ENCODE measurements around the gene LY86. TPM values are rescaled to one million over a fixed set of nuclear protein-coding genes. Genes with fewer than 3 reads are reported as not detected.

Gene LY86
- total RNA-seq, 2 donors from 2014 or later = 0.91 to 1.3 TPM

DNA sequence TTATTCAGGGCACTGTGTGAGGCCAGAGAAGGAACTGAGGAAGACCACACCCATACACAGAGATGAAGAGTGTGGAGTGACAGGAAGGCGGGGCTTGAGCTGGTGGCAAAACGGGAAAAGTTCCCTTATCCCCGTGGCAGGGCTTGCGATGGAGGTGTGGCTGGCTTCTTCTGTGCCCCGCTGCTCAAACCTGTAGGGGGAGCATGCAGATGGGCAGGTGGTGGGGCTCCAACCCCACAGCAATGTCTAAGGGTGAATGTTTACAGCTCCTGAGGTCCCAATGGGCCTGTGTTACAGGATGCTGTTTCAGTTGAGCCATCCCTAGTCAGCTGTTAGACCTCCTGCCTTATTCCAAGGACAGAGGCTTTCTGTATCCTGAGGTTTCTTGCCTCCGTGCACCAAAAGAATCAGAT, 105.9 kb downstream of the LY86 start:
- Histone ChIP-seq H3K4me1 (peaks cover 26% of the 10 kb centered on the region), H3K9ac (ENCODE audit: low read depth in 2 of 2, low read length in 2 of 2) (peak overlapping the region; percentile 42 to 79), H3K27ac (peak overlapping the region; percentile 92), H3K36me3 (no peaks in the 10 kb centered on the region), H3K27me3 (no peaks in the 10 kb centered on the region), H3K4me3 (no peak overlapping the region), H3K9me3 (no peaks in the 10 kb centered on the region)
- DNase-seq = peak; percentile 79
- intact Hi-C loops (cut with DNase I) = no loop called here
- TF ChIP-seq, protein P1, sequence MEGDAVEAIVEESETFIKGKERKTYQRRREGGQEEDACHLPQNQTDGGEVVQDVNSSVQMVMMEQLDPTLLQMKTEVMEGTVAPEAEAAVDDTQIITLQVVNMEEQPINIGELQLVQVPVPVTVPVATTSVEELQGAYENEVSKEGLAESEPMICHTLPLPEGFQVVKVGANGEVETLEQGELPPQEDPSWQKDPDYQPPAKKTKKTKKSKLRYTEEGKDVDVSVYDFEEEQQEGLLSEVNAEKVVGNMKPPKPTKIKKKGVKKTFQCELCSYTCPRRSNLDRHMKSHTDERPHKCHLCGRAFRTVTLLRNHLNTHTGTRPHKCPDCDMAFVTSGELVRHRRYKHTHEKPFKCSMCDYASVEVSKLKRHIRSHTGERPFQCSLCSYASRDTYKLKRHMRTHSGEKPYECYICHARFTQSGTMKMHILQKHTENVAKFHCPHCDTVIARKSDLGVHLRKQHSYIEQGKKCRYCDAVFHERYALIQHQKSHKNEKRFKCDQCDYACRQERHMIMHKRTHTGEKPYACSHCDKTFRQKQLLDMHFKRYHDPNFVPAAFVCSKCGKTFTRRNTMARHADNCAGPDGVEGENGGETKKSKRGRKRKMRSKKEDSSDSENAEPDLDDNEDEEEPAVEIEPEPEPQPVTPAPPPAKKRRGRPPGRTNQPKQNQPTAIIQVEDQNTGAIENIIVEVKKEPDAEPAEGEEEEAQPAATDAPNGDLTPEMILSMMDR (IDR thresholded peaks at IDR 0.05) = no peak

DNA sequence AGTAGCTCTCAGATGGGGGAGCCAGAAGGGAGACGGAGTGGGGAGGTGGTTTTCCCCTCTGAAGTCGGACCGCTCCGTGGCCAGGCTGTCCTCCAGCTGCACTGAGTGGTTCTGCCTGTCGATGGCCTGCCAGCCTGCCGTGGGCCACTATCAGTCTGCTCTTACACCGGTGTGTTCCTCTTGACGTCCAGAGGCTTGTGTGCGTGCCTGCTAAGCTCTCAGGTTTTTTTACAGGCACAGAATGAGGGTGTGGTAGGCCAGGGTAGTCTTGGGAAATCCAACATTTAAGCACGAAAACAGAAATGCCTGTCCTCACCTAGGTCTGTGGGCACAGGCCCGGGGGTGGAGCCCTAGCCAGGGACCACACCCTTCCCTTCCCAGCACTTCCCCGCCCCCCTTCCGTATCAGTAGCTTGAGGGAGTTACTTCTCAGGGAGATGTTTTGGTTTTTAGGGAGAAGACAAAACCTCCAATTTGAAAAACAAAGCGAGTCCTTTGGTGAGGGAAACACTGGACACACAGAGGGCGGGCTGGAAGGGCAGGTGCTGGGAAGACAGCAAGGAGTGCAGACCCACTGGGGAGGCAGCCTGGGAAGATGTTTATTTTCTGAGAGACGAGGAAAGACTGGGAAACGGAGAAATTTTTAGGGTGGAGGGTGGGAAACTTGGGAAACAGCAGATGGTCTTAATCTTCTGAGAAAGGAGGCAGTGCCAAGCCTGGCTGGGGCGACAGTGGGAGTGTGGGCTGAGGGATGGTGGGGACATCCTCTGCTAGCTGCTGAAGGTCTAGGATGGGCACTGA, 106.5 kb downstream of the LY86 start:
- intact Hi-C loops (cut with DNase I) = no loop called here
- Histone ChIP-seq H3K27me3 (no peaks in the 10 kb centered on the region), H3K4me1 (peaks cover 31% of the 10 kb centered on the region), H3K27ac (peak overlapping the region; percentile 92), H3K4me3 (no peak overlapping the region), H3K9me3 (no peaks in the 10 kb centered on the region), H3K9ac (ENCODE audit: low read depth in 2 of 2, low read length in 2 of 2) (peak overlapping the region; percentile 42 to 79), H3K36me3 (no peaks in the 10 kb centered on the region)
- TF ChIP-seq, protein P1 (IDR thresholded peaks at IDR 0.05) = no peak
- DNase-seq = peak; percentile 91

DNA sequence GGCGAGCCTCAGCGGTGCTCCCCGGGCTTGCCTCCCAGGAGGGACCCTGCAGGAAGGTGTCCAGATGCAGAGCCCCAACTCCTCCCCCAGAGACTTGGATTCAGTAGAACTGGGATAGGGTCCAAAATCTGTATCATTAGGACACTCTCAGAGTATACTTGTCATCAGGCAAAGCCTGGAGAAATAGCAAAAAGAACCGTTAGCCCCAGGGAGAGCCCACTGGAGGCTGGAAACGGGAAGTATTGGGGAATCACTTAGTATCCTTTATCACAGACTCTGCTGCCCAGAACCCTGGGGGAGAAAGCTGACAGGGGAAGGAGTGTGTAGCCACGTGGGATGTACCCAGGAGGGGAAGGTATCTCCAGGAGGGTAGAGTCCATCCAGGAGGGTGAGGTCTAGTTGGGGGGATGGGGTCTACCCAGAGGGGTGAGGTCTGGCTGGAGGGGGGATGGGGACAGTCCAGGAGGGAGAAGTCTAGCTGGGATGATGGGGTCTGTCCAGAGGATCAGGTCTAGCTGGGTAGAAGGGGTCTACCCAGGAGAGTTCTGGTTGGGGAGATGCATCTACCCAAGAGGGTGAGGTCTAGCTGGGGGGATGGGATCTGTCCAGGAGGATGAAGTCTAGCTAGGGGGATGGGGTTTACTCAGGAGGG, 107.2 kb downstream of the LY86 start:
- H3K9ac ChIP-seq (ENCODE audit: low read depth in 2 of 2, low read length in 2 of 2) = peak overlapping the region; percentile 24 to 79
- DNase-seq = no peak

DNA sequence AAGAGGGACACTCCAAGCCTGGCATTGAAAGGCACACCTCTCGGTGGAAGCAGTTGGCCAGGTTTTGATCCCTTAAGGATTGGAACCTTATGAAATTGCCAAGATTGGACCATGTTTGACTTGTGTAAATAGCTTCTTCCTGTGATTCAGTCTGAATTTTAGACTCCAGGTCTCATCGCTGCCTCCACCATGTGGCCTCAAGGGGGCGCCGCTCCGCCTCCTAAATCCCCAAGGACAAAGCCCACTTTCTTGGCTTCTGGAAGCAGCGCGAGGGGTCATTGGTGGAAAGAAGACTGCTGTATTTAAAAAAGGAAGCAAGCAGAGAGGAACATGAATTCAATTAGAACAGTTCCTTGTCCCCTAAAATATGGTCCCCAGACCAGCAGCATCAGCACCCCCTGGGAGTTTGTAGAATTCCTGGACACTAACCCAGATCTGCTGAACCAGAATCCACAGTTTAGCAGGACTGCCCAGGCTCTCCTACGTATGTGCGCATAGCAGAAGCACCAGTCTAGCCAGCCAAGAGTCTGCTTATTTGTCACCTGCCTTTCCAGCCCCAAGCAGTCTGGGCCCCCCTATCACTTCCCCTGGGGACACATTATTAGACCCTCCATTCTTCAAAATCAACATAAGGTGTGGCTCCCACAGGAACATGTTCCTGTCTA, 108.5 kb downstream of the LY86 start:
- peaks cover 36% of the 10 kb centered on the region for H3K4me1 ChIP-seq
- peak; percentile 87 for DNase-seq
- peak overlapping the region; percentile 79 for H3K27ac ChIP-seq

More for the DNA sequence above, 107.2 kb downstream of the LY86 start:
- intact Hi-C loops (cut with DNase I) = no loop called here
- H3K4me3 ChIP-seq = no peak overlapping the region
- peak overlapping the region; percentile 92 for H3K27ac ChIP-seq
- no peaks in the 10 kb centered on the region for H3K9me3 ChIP-seq
- H3K4me1 ChIP-seq = peaks cover 33% of the 10 kb centered on the region
- TF ChIP-seq, protein P1 (IDR thresholded peaks at IDR 0.05) = no peak
- H3K36me3 ChIP-seq = no peaks in the 10 kb centered on the region
- H3K27me3 ChIP-seq = no peaks in the 10 kb centered on the region

DNA sequence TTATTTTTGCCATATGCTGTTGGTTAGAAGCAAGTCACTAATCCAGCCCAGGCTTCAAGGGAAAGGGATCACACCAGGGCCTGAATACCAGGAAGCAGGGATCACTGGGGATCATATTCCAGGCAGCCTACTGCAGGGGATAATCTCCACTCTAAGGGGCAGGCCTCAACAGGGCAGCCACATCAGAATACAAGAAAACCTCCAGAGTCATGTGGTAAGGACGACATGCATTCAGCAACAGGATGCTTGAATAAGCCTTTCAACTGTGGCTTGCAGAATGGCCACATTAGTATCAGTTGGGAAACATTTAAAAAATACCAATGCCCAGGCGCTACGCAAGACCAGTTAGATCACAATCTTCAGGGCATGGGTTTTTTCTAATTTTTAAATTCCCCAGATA, 109.1 kb downstream of the LY86 start:
- H3K9ac ChIP-seq (ENCODE audit: low read depth in 2 of 2, low read length in 2 of 2) = peak overlapping the region in 1 of 2 donors; percentile 79
- TF ChIP-seq, protein P1 (IDR thresholded peaks at IDR 0.05) = no peak
- no peak for DNase-seq

More for the DNA sequence above, 108.5 kb downstream of the LY86 start:
- no peaks in the 10 kb centered on the region for H3K9me3 ChIP-seq
- no peak overlapping the region for H3K4me3 ChIP-seq
- intact Hi-C loops (cut with DNase I) = no loop called here
- H3K27me3 ChIP-seq = no peaks in the 10 kb centered on the region
- TF ChIP-seq, protein P1 (IDR thresholded peaks at IDR 0.05) = peak; percentile 81
- no peaks in the 10 kb centered on the region for H3K36me3 ChIP-seq
- peak overlapping the region in 1 of 2 donors; percentile 79 for H3K9ac ChIP-seq (ENCODE audit: low read depth in 2 of 2, low read length in 2 of 2)

More for the DNA sequence above, 109.1 kb downstream of the LY86 start:
- Histone ChIP-seq H3K4me3 (no peak overlapping the region), H3K36me3 (no peaks in the 10 kb centered on the region), H3K4me1 (peaks cover 36% of the 10 kb centered on the region), H3K27me3 (no peaks in the 10 kb centered on the region), H3K27ac (peak overlapping the region; percentile 79), H3K9me3 (no peaks in the 10 kb centered on the region)
- intact Hi-C loops (cut with DNase I) = no loop called here
